Adrenal gland (tissue), 5 donors: ENCODE data around the gene LYSMD1.

ENCODE experiments used
- CTCF ChIP-seq, 6 experiments: fragments of 450-650 bp in 4 of 6; fragments of 200-600 bp in 2 of 6; sonication (generic) in 1 of 6; IDR thresholded peaks; 1 replicate in 5 of 6; 2 replicates in 1 of 6; pipeline versions ENCODE4 v1.5.1 to v1.8.0; 2016 to 2021; ENCODE audit warnings: antibody characterized with exemption in 6 of 6, mild to moderate bottlenecking in 2 of 6, moderate library complexity in 1 of 6
- POLR2A ChIP-seq, 2 donors: fragments of 450-650 bp; IDR thresholded peaks; one replicate each; pipeline ENCODE4 v1.6.1; 2017; ENCODE audit warnings: antibody characterized with exemption in 2 of 2, mild to moderate bottlenecking in 2 of 2, moderate library complexity in 1 of 2
- donor health status: DM: no; HTN: no; CAD: no.

- TF ChIP-seq POLR2A (IDR thresholded peaks at IDR 0.05) (no peak), CTCF (IDR thresholded peaks at IDR 0.05) (no peak)
Measured at GRCh38 chr1:151158751-151159251, 6.9 kb downstream of the LYSMD1 start.
